OCI-LY7 (cell line): ENCODE measurements around the gene SLC17A4. TPM values are rescaled to one million over a fixed set of nuclear protein-coding genes. Genes with fewer than 3 reads are reported as not detected.
"Not testable (repeated sequence)": the region's sequence is repeated elsewhere in the genome, so short reads cannot be mapped to it uniquely, and the experiment has no call there.

ENCODE experiments used
- BruUV-seq: library from RNA; stranded (reverse); fragments of 400-500 nt; replicated peaks from 2 replicates; lab custom pipeline; 2021; lab: Mats Ljungman, UMichigan
- CTCF ChIA-PET: fragments of 300-600 bp; sonication (Branson Sonifier 250); formaldehyde crosslinking; loops from one replicate; lab custom pipeline; 2022; ENCODE audit warnings: antibody characterized with exemption; ENCODE audit not compliant: unreplicated experiment; lab: Charles Lee
- POLR2A ChIA-PET: fragments of 300-600 bp; sonication (Branson Sonifier 250); formaldehyde crosslinking; loops from one replicate; lab custom pipeline; 2022; ENCODE audit warnings: antibody characterized with exemption; lab: Charles Lee
- DNase-seq: peaks from one replicate; pipeline ENCODE4 v3.0.0-alpha.2; 2015; ENCODE audit warnings: low spot score
- H2AFZ ChIP-seq: fragments of 200-600 bp; sonication (generic), shearing (Covaris generic); 2 replicates; pipeline ENCODE4 v1.6.1; 2014; ENCODE audit warnings: mild to moderate bottlenecking, antibody characterized with exemption, low read length, moderate library complexity
- H3K27ac ChIP-seq: fragments of 200-600 bp; sonication (generic); 2 replicates; pipeline ENCODE4 v1.5.1; 2014; ENCODE audit warnings: mixed run types, low read depth, mild to moderate bottlenecking, moderate library complexity, low read length, inconsistent platforms; ENCODE audit not compliant: poor library complexity, severe bottlenecking
- H3K36me3 ChIP-seq: fragments of 200-600 bp; sonication (generic); 2 replicates; pipeline ENCODE4 v1.6.1; 2014; ENCODE audit warnings: mild to moderate bottlenecking, antibody characterized with exemption, low read length, moderate library complexity, mixed read lengths; ENCODE audit not compliant: insufficient read depth
- H3K4me1 ChIP-seq: fragments of 200-600 bp; sonication (generic); 2 replicates; pipeline ENCODE4 v1.5.1; 2014; ENCODE audit warnings: mild to moderate bottlenecking, low read length; ENCODE audit not compliant: insufficient read depth, poor library complexity, severe bottlenecking
- H3K4me2 ChIP-seq: fragments of 200-600 bp; sonication (generic); 2 replicates; pipeline ENCODE4 v1.6.1; 2014; ENCODE audit warnings: mild to moderate bottlenecking, low read length
- H3K4me3 ChIP-seq: fragments of 200-600 bp; sonication (generic); 2 replicates; pipeline ENCODE4 v1.5.1; 2014; ENCODE audit warnings: mild to moderate bottlenecking, low read depth, low read length; ENCODE audit not compliant: poor library complexity, severe bottlenecking
- H3K79me2 ChIP-seq: fragments of 200-600 bp; sonication (generic); 2 replicates; pipeline ENCODE4 v1.6.1; 2016; ENCODE audit warnings: low read depth, mild to moderate bottlenecking, low read length, moderate library complexity, mixed read lengths; ENCODE audit not compliant: insufficient read depth
- H3K9me2 ChIP-seq: fragments of 200-600 bp; sonication (generic); 2 replicates; pipeline ENCODE4 v1.6.1; 2016; ENCODE audit warnings: mild to moderate bottlenecking, low read length, mixed read lengths; ENCODE audit not compliant: insufficient read depth
- H3K9me3 ChIP-seq: fragments of 200-600 bp; sonication (generic); 2 replicates; pipeline ENCODE4 v1.6.1; 2014; ENCODE audit warnings: mild to moderate bottlenecking, mixed run types, low read length, mixed read lengths
- H4K20me1 ChIP-seq: fragments of 200-600 bp; sonication (generic); 2 replicates; pipeline ENCODE4 v1.6.1; 2014; ENCODE audit warnings: mild to moderate bottlenecking, antibody characterized with exemption, low read length, moderate library complexity, mixed read lengths; ENCODE audit not compliant: insufficient read depth
- CTCF ChIP-seq: fragments of 200-600 bp; sonication (generic); conservative IDR thresholded peaks from 2 replicates; pipeline ENCODE4 v1.5.1; 2014; ENCODE audit warnings: mild to moderate bottlenecking, antibody characterized with exemption, low read length, moderate library complexity, mixed read lengths
- EZH2phosphoT487 ChIP-seq: fragments of 200-600 bp; sonication (generic); IDR thresholded peaks from 2 replicates; pipeline ENCODE4 v1.6.1; 2018; ENCODE audit warnings: low read depth, borderline replicate concordance, mild to moderate bottlenecking, mixed run types, antibody characterized with exemption, low read length, moderate library complexity, mixed read lengths
- intact Hi-C: fragments of 100-400 bp; cut with micrococcal nuclease; formaldehyde crosslinking; loops from one replicate; pipeline ENCODE4 v1.10.0; 2022; ENCODE audit not compliant: unreplicated experiment
- total RNA-seq, 2 experiments: library from RNA; depleted of rRNA in 1 of 2; stranded (reverse); fragments of >200 nt in 1 of 2; shearing (Covaris generic) in 1 of 2; gene quantifications; 2 replicates each; pipeline ENCODE4 v1.2.3, GENCODE V29; 2014 to 2022

SLC17A4 gene
- total RNA-seq, 2 experiments from 2014 or later: not detected

GRCh38 chr6:25747477-25747876 is 7.1 kb upstream of the SLC17A4 start:
- no peak overlapping the region for H2AFZ ChIP-seq
- no peaks in the 10 kb centered on the region for H3K4me1 ChIP-seq
- no peaks in the 10 kb centered on the region for H3K36me3 ChIP-seq
- DNase-seq: no peak
- ChIA-PET POLR2A (no interaction called here), CTCF (no interaction called here)
- TF ChIP-seq CTCF (no peak), EZH2phosphoT487 (no peak)
- no peaks in the 10 kb centered on the region for H3K79me2 ChIP-seq
- H3K9me2 ChIP-seq: no peaks in the 10 kb centered on the region
- no TSS peak for BruUV-seq
- no peak overlapping the region for H3K27ac ChIP-seq
- no peaks in the 10 kb centered on the region for H3K9me3 ChIP-seq
- H4K20me1 ChIP-seq: no peaks in the 10 kb centered on the region
- no peak overlapping the region for H3K4me2 ChIP-seq
- no peak overlapping the region for H3K4me3 ChIP-seq
- intact Hi-C loops: no loop called here

- no TSS peak for BruUV-seq
- no peak for TF ChIP-seq EZH2phosphoT487
- TF ChIP-seq CTCF: no peak
These were observed 6.5 kb upstream of the SLC17A4 start for GRCh38 chr6:25748049-25748448.

DNA sequence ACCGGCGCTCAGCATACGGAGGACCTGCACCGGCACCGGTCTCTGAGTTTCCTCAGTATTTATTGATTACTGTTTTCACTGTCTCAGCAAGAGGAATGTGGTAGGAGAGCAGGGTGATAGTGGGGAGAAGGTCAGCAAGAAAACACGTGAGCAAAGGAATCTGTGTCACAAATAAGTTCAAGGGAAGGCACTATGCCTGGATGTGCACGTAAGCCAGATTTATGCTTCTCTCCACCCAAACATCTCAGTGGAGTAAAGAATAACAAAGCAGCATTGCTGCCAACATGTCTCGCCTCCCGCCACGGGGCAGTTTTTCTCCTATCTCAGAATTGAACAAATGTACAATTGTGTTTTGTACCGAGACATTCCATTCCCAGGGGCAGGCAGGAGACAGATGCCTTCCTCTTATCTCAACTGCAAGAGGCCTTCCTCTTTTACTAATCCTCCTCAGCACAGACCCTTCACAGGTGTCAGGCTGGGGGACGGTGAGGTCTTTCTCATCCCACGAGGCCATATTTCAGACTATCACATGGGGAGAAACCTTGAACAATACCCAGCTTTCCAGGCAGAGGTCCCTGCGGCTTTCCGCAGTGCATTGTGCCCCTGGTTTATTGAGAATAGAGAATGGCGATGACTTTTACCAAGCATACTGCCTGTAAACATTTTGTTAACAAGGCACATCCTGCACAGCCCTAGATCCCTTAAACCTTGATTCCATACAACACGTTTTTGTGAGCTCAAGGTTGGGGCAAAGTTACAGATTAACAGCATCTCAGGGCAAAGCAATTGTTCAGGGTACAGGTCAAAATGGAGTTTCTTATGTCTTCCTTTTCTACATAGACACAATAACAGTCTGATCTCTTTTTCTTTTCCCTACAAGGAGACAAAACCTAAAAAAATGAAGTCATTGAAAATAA is 5.7 kb upstream of the SLC17A4 start:
- H2AFZ ChIP-seq, intact Hi-C loops, DNase-seq, BruUV-seq, H3K79me2 ChIP-seq, H3K9me2 ChIP-seq, H3K4me2 ChIP-seq, H3K4me1 ChIP-seq, CTCF ChIA-PET, H3K27ac ChIP-seq, H3K4me3 ChIP-seq, H3K9me3 ChIP-seq, POLR2A ChIA-PET, H4K20me1 ChIP-seq, H3K36me3 ChIP-seq: not testable (repeated sequence)

More at GRCh38 chr6:25748049-25748448, 6.5 kb upstream of the SLC17A4 start:
- no peaks in the 10 kb centered on the region for H3K79me2 ChIP-seq
- no peak for DNase-seq
- H3K27ac ChIP-seq: no peak overlapping the region
- no peaks in the 10 kb centered on the region for H3K9me2 ChIP-seq
- intact Hi-C loops: no loop called here
- H3K9me3 ChIP-seq: no peaks in the 10 kb centered on the region
- H3K4me1 ChIP-seq: no peaks in the 10 kb centered on the region
- ChIA-PET POLR2A (no interaction called here), CTCF (no interaction called here)
- no peaks in the 10 kb centered on the region for H4K20me1 ChIP-seq
- H3K4me2 ChIP-seq: no peak overlapping the region
- no peak overlapping the region for H3K4me3 ChIP-seq
- no peak overlapping the region for H2AFZ ChIP-seq
- H3K36me3 ChIP-seq: no peaks in the 10 kb centered on the region
